NT2/D1 (cell line): ENCODE measurements around the gene SINHCAF.

ENCODE experiments used
- SUZ12 ChIP-seq: IDR thresholded peaks from 2 replicates; pipeline ENCODE4 v1.6.1; 2011; ENCODE audit not compliant: insufficient read length, insufficient read depth; ENCODE audit errors: extremely low read depth
- YY1 ChIP-seq: IDR thresholded peaks from 2 replicates; pipeline ENCODE4 v1.6.1; 2011; ENCODE audit not compliant: insufficient read length, insufficient read depth
- ZNF274 ChIP-seq: IDR thresholded peaks from 2 replicates; pipeline ENCODE4 v1.6.1; 2011; ENCODE audit warnings: mild to moderate bottlenecking, low read depth, low read length

- TF ChIP-seq YY1 (no peak), SUZ12 (no peak), ZNF274 (no peak)
Measured at GRCh38 chr12:31300783-31301182, 25.2 kb downstream of the SINHCAF start.
